GM20000 (cell line): ENCODE measurements around the gene TCFL5.

Experiments used
- DNase-seq: peaks from one replicate; pipeline ENCODE4 v3.0.0; 2012; ENCODE audit warnings: low spot score
- TF ChIP-seq, protein P1 (sequence below): IDR thresholded peaks from 2 replicates; pipeline ENCODE4 v1.5.1; 2012; ENCODE audit warnings: mild to moderate bottlenecking, control low read depth; ENCODE audit errors: extremely low read depth, missing control alignments

TCFL5 gene

GRCh38 chr20:62830251-62830650 lies 31.4 kb downstream of the TCFL5 start:
- TF ChIP-seq, protein P1, sequence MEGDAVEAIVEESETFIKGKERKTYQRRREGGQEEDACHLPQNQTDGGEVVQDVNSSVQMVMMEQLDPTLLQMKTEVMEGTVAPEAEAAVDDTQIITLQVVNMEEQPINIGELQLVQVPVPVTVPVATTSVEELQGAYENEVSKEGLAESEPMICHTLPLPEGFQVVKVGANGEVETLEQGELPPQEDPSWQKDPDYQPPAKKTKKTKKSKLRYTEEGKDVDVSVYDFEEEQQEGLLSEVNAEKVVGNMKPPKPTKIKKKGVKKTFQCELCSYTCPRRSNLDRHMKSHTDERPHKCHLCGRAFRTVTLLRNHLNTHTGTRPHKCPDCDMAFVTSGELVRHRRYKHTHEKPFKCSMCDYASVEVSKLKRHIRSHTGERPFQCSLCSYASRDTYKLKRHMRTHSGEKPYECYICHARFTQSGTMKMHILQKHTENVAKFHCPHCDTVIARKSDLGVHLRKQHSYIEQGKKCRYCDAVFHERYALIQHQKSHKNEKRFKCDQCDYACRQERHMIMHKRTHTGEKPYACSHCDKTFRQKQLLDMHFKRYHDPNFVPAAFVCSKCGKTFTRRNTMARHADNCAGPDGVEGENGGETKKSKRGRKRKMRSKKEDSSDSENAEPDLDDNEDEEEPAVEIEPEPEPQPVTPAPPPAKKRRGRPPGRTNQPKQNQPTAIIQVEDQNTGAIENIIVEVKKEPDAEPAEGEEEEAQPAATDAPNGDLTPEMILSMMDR = no peak

DNA sequence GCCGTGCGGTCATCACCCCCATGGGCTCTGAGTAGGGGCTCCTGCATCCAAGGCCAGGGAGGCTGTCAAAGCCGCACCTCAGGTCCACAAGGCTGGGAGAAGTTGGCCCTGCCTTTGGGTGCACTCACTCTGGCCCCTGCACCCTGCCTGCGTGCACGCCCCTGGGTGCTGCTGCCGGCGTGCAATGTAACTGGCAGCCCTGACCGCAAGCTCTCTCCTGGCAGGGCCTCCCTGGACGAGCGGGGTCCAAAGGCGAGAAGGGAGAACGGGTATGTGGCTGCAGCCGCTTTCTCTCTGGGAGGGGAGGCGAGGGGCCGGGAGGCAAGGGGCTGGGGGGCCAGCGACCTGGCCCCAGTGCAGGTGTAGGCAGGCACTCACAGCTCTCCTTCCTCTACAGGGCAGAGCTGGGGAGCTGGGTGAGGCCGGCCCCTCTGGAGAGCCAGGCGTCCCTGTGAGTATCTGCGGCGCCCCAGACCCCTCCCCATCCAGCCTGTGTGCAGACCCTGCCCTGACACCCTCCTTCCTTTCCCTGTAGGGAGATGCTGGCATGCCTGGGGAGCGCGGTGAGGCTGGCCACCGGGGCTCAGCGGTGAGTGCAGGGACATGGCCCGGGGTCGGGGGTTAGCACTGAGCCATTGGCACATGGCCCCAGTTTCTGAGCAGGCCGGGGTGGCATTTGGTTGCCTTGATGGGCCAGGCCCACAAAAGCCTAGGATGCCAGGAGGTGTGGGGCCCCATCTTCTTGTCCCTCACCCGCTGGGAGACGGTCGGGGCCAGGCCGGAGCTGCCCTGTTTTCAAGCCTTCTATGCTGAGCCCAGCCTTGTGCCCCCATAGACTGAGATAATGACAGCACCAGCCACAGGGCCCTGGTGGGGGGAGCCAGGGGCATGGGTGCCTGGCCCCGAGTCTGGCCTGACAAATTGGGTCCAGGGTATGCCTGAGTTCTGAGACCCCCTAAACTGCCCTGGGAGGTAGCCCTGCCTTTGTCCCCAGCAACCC lies 32.1 kb downstream of the TCFL5 start:
- TF ChIP-seq, protein P1 = no peak

More at GRCh38 chr20:62830251-62830650, 31.4 kb downstream of the TCFL5 start:
- DNase-seq = peak; percentile 16

GRCh38 chr20:62828511-62829230 lies 33.0 kb downstream of the TCFL5 start:
- peak; percentile 11 for DNase-seq
- TF ChIP-seq, protein P1 = no peak

More for the DNA sequence above, 32.1 kb downstream of the TCFL5 start:
- no peak for DNase-seq

DNA sequence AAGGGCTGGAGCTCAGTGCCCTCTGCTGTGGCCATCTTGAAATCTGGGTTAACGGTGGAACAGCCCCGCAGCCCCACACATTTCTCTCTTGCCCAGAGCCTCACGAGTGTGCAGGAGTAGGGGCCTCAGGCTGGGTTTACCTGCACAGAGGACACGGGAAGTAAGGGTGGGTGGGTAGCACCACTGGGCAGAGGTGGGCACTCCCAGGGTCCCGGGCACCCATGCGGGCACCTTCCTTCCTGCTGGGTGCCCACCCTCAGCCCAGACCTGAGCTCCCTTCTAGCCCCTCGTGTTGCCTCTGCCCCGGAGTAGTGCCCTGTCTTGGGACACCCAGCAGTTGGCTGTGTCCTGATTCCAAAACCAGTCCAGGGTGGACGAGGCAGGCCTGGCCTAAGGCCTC lies 33.6 kb downstream of the TCFL5 start:
- DNase-seq = no peak

DNA sequence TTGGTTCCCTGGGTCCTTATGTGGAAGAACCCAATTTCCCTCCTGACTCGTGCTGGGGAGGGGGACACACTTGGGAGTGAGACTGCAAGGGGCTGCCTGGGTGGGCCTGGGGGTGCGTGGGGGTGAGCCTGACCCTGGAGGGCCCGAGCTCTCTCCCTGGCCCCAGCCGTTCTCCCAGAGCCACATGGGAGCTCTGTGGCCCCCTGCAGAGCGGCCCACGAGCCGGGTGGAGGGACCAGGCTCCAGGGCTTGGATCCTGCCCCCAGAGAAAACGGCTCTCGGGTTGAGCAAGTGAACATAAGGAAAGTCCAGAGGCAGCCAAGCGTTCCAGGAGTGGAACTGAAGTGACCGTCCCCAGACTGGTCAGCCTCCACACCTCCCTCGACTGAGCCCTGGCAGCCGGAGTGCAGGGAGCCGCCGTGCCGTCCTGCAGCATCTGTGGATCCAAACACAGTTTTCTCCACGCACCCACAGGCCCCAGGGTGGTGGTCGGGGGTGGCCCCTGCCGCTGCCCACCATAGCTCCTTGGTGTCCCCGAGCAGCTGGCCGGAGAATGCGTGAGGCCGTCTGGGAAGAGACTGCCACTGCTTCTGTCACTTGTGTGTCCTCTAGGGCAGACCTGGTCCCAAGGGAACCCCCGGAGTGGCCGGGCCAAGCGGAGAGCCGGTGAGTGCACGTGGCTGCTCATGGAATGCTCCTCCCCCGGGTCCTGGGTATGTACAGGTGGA lies 34.1 kb downstream of the TCFL5 start:
- DNase-seq = no peak
- TF ChIP-seq, protein P1 = no peak

More for the DNA sequence above, 33.6 kb downstream of the TCFL5 start:
- TF ChIP-seq, protein P1 = no peak

DNA sequence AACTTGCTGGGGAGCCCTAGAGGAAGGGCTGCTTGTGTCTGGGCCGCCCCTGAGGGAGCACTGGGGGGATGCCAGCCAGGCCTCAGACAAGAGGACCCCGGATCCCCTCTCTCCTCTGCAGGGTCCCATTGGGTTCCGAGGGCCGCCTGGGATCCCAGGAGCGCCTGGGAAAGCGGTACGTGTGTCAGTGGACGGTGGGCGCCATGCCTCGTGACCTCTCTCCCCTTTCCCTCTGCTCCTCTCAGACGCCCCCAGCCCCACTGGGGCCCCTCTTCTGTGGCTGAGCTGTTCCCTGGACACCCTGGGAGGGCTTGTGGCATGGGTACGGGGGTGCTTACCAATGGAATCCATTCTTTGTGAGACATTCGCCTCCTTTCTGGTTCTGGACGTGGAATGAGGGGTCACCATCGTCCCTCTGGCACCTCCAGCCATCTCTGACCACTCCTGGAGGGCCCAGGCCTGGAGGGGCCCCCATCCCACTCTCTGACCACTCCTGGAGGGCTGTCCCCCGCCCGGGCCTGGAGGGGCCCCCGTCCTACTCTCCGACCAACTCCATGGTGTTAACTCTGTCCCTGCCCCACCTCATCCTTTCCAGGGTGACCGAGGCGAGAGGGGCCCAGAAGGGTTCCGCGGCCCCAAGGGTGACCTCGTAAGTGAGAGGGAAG lies 34.8 kb downstream of the TCFL5 start:
- DNase-seq = no peak

More for the DNA sequence above, 34.8 kb downstream of the TCFL5 start:
- TF ChIP-seq, protein P1 = no peak
